NCI-H187 (cell line): Measurements from ENCODE around the gene ZNF280A.
"Not testable (repeated sequence)": the region's sequence is repeated elsewhere in the genome, so short reads cannot be mapped to it uniquely, and the experiment has no call there.

Experiments used
- DNase-seq, 2 experiments: peaks; one replicate each; lab custom pipeline; 2025; lab: John Stamatoyannopoulos, UW

ZNF280A gene

GRCh38 chr22:22545084-22545483, 25.0 kb upstream of the ZNF280A start:
- DNase-seq = no peak

DNA sequence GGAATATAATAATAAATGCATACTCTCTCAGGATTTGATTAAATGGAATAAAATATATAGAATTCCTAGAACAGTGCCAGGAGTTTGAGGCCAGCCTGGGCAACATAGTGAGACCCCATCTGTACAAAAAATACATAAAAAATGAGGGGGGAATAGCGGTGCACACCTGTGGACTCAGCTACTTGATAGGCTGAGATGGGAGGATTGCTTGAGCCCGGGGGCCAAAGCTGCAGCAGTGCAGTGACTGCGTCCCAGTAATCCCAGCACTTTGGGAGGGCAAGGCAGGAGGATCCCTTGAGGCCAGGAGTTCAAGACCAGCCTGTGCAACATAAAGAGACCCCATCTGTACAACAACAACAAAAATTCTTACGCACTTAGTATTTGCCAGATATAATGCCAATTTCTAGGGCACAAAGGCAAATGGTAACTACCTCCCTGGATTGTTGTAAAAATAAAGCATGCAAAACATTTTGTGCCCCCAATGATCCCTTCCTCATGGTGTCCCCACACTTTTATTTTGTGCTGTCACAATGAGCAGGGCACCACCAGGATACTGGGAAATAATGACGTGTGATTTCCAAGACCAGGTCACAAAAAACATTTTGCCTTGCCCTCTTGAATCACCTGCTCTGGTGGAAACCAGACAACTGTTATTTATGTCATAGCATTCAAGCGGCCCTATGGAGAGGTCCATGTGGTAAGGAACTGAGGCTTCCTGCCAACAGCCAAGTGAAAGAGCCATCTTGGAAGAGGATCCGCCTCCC, 18.3 kb upstream of the ZNF280A start:
- DNase-seq = no peak

DNA sequence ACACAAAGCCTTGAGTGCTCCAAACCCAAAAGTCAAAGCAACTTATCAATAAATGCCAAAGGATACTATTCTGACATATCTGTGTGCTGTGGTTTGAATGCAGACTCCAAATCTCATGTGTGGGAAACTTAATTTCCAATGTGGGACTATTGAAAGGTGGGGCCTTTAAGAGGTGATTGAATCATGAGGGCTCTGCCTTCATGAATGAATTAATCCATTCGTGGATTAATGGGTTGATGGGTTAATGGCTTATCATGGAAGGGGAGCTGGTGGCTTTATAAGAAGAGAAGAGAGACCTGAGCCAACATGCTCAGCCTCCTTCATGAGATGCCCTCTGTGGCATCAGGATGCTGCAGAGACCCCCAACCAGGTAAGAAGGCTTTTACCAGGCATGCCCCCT, 16.8 kb upstream of the ZNF280A start:
- no peak for DNase-seq

DNA sequence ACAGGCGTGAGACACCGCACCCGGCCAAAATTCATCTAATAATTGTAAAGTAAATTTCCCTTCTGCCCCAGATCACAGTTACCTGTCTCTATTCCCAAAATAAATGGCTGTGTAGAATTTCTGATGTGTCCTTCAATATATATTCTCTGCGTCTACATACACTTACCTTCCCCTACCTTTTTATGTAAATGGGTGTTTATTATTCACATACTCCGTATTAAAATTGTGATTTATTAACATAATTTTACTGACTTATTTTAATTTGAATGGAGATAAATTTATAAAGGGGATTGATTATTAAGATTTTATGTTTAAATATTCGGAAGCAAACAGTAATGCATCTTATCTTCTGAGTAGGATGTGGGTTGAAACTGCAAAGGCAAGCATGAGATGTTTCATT, 16.4 kb upstream of the ZNF280A start:
- no peak for DNase-seq

DNA sequence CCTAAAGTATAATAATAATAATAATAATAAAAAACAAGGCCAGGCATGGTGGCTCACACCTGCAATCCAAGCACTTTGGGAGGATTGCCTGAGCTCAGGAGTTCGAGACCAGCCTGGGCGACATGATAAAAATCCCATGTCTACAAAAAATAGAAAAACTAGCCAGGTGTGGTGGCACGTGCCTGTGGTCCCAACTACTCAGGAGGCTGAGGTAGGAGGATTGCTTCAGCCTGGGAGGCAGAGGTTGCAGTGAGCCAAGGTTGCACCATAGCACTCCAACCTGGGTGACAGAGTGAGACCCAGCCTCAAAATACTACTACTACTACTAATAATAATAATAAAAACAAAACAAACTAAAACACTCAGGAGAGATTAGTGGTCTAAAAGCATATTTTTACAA, 15.6 kb upstream of the ZNF280A start:
- no peak for DNase-seq

- no peak for DNase-seq
Measured at GRCh38 chr22:22534604-22535415, 14.7 kb upstream of the ZNF280A start.

DNA sequence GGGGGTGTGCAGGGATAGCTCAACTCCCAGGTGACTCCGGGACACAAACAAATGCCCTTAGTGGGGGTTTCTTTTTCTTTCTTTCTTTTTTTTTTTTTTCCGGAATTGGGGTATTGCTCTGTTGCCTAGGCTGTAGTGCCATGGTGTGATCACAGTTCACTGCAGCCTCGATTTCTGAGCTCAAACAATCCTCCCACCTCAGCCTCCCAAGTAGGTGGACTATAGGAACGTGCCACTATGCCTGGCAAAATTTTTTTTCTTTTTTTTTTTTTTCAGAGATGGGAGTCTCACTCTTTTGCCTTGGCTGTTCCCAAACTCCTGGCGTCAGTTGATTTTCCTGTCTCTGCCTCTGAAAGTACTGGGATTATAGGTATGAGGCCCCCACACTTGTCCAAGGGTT, 13.8 kb upstream of the ZNF280A start:
- no peak for DNase-seq

- DNase-seq = no peak
Measured at GRCh38 chr22:22533417-22533816, 13.3 kb upstream of the ZNF280A start.

DNA sequence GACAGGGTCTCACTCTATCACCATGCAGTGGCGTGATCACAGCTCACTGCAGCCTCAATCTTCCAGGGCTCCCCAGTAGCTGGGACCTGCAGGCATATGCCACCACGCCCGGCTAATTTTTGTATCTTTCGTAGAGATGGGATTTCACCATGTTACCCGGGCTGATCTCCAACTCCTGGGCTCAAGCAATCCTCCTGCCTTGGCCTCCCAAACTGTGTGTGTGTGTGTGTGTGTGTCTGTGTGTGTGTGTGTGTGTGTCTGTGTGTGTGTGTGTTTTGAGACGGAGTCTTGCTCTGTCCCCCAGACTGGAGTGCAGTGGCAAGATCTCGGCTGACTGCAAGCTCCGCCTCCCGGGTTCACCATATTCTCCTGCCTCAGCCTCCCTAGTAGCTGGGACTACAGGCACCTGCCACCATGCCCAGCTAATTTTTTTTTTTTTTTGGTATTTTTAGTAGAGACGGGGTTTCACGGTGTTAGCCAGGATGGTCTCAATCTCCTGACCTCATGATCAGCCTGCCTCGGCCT, 12.5 kb upstream of the ZNF280A start:
- not testable (repeated sequence) for DNase-seq

GRCh38 chr22:22531770-22532546, 11.9 kb upstream of the ZNF280A start:
- no peak for DNase-seq

DNA sequence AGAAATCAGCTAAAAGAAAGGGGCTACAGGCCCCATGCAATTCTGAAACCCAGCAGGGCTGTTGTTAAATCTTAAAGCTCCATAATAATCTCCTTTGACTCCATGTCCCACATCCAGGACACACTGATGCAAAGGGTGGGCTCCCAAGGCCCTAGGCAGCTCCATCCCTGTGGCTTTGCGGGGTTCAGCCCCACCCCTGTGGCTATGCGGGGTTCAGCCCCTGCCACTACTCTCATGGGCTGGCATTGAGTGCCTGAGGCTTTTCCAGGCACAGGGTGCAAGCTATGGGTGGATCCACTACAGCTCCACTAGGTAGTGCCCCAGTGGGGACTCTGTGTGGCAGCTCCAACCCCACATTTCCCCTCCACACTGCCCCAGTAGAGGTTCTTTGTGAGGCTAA, 8.7 kb upstream of the ZNF280A start:
- no peak for DNase-seq

DNA sequence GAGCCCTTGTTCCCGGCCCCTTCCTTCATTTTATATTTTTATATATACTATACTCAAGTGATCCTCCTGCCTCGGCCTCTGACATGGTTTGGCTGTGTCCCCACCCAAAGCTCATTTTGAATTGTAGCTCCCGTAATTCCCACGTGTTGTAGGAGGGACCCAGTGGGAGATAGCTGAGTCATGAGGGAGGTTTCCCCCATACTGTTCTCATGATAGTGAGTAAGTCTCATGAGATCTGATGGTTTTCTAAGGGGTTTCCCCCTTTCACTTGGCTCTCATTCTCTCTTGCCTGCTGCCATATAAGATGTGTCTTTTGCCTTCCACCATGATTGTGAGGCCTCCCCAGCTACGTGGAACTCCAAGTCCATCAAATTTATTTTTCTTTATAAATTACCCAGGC, 7.2 kb upstream of the ZNF280A start:
- DNase-seq = no peak

GRCh38 chr22:22526125-22526912, 6.2 kb upstream of the ZNF280A start:
- DNase-seq = no peak

DNA sequence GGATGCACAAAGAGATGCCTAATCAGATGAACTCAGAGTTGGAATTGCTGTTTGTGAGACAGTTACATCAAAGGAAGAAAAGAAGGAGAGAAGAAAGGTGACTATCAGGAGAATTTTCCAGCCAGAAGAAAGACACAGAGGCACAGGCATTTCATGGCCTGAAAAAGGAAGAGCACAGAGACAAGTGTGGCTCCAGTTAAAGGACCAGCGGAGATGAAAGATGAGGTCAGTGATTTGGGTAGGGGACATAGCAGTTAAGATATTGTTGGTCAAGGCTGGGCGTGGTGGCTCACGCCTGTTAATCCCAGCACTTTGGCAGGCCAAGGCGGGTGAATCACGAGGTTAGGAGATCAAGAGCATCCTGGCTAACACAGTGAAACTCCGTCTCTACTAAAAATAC, 3.4 kb upstream of the ZNF280A start:
- DNase-seq = no peak

- no peak for DNase-seq
Measured at GRCh38 chr22:22521631-22522030, 1.6 kb upstream of the ZNF280A start.

DNA sequence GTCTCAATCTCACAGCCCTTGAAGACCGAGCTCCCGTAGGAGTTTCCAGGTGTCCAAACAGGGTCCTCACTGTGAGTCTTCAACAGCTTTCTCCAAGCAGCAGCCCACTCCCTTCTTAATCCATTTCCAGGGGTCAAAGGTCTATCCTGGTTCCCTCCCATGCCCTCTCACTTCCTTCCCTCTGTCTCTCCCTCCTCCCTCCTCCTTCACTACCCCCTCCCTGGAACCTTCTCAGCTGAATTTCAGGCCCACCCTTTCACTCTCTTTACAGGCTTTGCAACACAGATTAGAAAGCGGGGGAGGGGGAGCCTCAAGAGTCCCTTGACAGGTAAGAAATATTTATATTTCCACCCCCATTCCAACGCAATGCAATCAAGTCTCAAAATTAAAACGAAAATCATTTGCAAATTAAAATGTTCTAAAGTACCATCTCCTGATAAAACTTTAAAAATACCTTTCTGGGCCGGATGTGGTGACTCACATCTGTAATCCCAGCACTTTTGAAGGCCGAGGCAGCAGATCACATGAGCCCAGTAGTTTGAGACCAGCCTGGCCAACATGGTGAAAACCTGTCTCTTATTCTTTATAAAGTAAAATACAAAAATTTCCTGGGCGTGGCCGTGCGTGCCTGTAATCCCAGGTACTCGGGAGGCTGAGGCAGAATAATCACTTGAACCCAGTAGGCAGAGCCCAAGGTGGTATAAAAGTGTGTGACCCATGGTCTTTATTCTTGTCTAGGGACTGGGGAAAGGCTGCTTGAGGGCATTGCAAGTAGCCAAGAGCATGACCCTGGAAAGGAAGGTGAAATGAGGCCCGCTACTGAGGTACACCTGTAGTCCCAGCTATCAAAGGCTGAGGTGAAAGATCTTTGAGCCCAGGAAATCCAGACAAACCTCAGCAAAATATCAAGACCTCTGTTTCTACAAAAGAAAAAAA, 865 bp upstream of the ZNF280A start:
- DNase-seq = no peak

GRCh38 chr22:22519591-22519990, 479 bp downstream of the ZNF280A start:
- no peak for DNase-seq

- DNase-seq = no peak
Measured at GRCh38 chr22:22516992-22517391, 3.1 kb downstream of the ZNF280A start.

DNA sequence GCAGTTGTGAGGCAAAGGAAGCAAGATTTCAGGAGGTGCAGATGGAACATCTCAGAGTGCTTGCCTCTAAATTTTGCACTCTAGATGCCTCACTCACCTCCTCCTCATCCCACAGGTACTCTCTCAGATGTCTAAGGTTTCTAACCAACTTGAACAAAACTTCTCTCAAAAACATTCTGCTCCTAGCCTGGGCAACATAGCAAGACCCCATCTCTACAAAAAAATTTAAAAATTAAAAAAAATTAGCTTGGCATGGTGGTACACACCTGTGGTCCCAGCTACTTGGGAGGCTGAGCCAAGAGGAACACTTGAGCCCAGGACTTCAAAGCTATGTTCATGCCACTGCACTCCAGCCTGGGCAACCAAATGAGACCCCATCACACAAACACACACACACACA, 4.2 kb downstream of the ZNF280A start:
- DNase-seq = no peak

DNA sequence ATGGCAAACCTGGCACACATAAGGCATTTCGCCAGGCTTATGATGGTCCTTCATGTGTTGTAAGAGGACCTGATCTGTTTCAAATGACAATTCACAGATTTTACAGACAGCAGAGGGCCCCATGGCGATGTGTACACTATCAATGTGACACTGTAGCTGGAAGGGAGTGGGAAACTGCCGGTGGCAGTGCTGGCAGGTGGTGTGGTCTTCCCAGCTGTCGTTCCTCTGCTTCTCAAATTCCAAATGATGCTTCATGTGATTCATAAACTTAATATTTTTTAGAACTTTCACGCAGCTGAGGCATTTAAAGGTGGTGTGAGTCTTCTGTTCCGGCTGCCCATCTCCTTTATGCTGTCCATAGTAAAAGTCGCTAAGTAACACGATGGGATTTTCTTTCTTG, 5.6 kb downstream of the ZNF280A start:
- not testable (repeated sequence) for DNase-seq

DNA sequence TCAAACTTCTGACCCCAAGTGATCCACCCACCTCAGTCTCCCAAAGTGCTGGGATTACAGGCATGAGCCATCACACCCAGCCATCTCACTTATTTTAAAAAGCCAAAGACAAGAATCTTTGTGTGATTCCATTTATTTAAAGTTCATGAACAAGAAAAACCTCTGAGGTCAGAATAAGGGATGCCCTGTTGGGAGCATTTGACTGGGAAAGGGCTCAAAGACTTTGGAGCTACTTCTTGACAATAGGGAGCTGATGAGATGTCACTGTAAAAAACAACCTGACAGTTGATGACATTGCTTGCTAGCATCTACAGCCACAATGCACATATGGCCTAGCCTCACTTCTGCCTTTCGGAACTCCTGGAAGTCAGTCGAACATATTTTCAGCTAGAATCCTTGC, 6.5 kb downstream of the ZNF280A start:
- no peak for DNase-seq
